ENCODE data around the gene DLG2. TPM values are rescaled to one million over a fixed set of nuclear protein-coding genes. Genes with fewer than 3 reads are reported as not detected.

Gene DLG2
- total and polyA plus RNA-seq, 4 donors, result 0.30 to 5.5 (median 0.68) TPM

GRCh38 chr11:83571302-83571701, 2055.8 kb downstream of the DLG2 start (continued):
- TF ChIP-seq GABPA (IDR thresholded peaks at IDR 0.05 in 1 of 2, conservative IDR thresholded peaks at IDR 0.05 in 1 of 2), result no peak

- H3K27ac ChIP-seq (ENCODE audit: low read depth in 1 of 2, low read length in 2 of 2), result no peak overlapping the region
- no peaks in the 10 kb centered on the region for H3K9me3 ChIP-seq (ENCODE audit: control insufficient read depth in 4 of 4, low read length in 3 of 4)
- DNase-seq (ENCODE audit: low spot score), result no peak
- H3K36me3 ChIP-seq (ENCODE audit: control insufficient read depth in 4 of 4, insufficient read depth in 3 of 4, low read depth in 1 of 4, low read length in 3 of 4), result no peaks in the 10 kb centered on the region
- TF ChIP-seq ATF3 (IDR thresholded peaks at IDR 0.05) (no peak), REST (IDR thresholded peaks at IDR 0.05) (no peak), CTCF (IDR thresholded peaks at IDR 0.05; ENCODE audit: low read depth, low read length, missing input control) (no peak)
- no peaks in the 10 kb centered on the region for H3K4me1 ChIP-seq (ENCODE audit: control insufficient read depth in 4 of 4, insufficient read depth in 4 of 4, low read length in 3 of 4)
- no peak overlapping the region for H3K4me3 ChIP-seq (ENCODE audit: low read depth in 1 of 3, low read length in 3 of 3)
- 89% methylated on average over 1 of the region's 1 CpG for WGBS
- H3K9ac ChIP-seq (ENCODE audit: low read depth in 1 of 2, low read length in 2 of 2), result no peak overlapping the region
- no peaks in the 10 kb centered on the region for H3K27me3 ChIP-seq (ENCODE audit: control insufficient read depth in 4 of 4, insufficient read depth in 4 of 4, low read length in 3 of 4)
Measured at GRCh38 chr11:83569134-83569805, 2057.9 kb downstream of the DLG2 start.

GRCh38 chr11:83568516-83568915, 2058.6 kb downstream of the DLG2 start:
- H3K36me3 ChIP-seq (ENCODE audit: control insufficient read depth in 4 of 4, insufficient read depth in 3 of 4, low read depth in 1 of 4, low read length in 3 of 4), result no peaks in the 10 kb centered on the region
- H3K27ac ChIP-seq (ENCODE audit: low read depth in 1 of 2, low read length in 2 of 2), result no peak overlapping the region
- H3K9ac ChIP-seq (ENCODE audit: low read depth in 1 of 2, low read length in 2 of 2), result no peak overlapping the region
- no peak overlapping the region for H3K4me3 ChIP-seq (ENCODE audit: low read depth in 1 of 3, low read length in 3 of 3)
- H3K4me1 ChIP-seq (ENCODE audit: control insufficient read depth in 4 of 4, insufficient read depth in 4 of 4, low read length in 3 of 4), result no peaks in the 10 kb centered on the region
- WGBS, result 89% methylated on average over 2 of the region's 2 CpGs
- H3K9me3 ChIP-seq (ENCODE audit: control insufficient read depth in 4 of 4, low read length in 3 of 4), result no peaks in the 10 kb centered on the region
- DNase-seq (ENCODE audit: low spot score), result no peak
- no peaks in the 10 kb centered on the region for H3K27me3 ChIP-seq (ENCODE audit: control insufficient read depth in 4 of 4, insufficient read depth in 4 of 4, low read length in 3 of 4)
- TF ChIP-seq HNF4A (conservative IDR thresholded peaks at IDR 0.05) (no peak), EGR1 (IDR thresholded peaks at IDR 0.05; ENCODE audit: low read depth in 2 of 2) (no peak), FOXA1 (IDR thresholded peaks at IDR 0.05) (no peak), ATF3 (IDR thresholded peaks at IDR 0.05) (no peak), GABPA (IDR thresholded peaks at IDR 0.05 in 1 of 2, conservative IDR thresholded peaks at IDR 0.05 in 1 of 2) (no peak), REST (IDR thresholded peaks at IDR 0.05) (no peak), HNF4G (IDR thresholded peaks at IDR 0.05) (no peak), RAD21 (IDR thresholded peaks at IDR 0.05) (no peak), TAF1 (conservative IDR thresholded peaks at IDR 0.05) (no peak), JUND (IDR thresholded peaks at IDR 0.05) (no peak), RXRA (IDR thresholded peaks at IDR 0.05) (no peak), FOXA2 (IDR thresholded peaks at IDR 0.05) (no peak), CTCF (IDR thresholded peaks at IDR 0.05; ENCODE audit: low read depth, low read length, missing input control) (no peak), YY1 (IDR thresholded peaks at IDR 0.05) (no peak), SP1 (IDR thresholded peaks at IDR 0.05) (no peak), NR2F2 (IDR thresholded peaks at IDR 0.05) (no peak)
- TF ChIP-seq, protein P1, sequence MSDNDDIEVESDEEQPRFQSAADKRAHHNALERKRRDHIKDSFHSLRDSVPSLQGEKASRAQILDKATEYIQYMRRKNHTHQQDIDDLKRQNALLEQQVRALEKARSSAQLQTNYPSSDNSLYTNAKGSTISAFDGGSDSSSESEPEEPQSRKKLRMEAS (IDR thresholded peaks at IDR 0.05), result no peak
